CD4-positive, alpha-beta T cell treated with Interleukin-17A for 1 hour (primary cell): ENCODE measurements around the gene PTGES2.
A peak's percentile ranks its signal among the peaks of the same experiment; 100 is the strongest.

Source experiments
- DNase-seq: peaks from one replicate; pipeline ENCODE4 v3.0.0-alpha.2; 2020

The PTGES2 gene

GRCh38 chr9:128127568-128127989 is at the start of gene PTGES2:
Gene PTGES2, minus strand, starts transcription at chr9:128127729. Its CDS starts 12 bp downstream, at chr9:128127717.
- DNase-seq = peak; percentile 85

DNA sequence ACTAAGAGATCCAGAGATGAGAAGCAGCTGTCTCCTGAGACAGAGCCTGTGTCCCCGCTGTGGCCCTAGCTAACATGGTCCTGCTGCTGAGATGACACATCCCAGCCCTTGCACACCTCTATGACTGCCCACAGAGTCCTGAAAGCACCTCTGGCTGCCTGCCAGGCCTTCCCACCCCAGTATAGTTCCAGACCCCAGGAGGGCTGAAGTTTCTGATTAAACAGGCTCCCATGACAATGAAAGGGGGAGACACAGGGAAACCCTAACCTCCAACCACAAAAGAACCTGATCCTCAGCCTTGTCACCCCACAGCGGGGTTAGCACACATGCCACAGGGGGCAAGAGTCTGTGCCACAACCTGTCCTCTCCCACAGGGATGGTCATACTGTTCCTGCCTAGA is 48.2 kb upstream of the PTGES2 start:
- DNase-seq = no peak

DNA sequence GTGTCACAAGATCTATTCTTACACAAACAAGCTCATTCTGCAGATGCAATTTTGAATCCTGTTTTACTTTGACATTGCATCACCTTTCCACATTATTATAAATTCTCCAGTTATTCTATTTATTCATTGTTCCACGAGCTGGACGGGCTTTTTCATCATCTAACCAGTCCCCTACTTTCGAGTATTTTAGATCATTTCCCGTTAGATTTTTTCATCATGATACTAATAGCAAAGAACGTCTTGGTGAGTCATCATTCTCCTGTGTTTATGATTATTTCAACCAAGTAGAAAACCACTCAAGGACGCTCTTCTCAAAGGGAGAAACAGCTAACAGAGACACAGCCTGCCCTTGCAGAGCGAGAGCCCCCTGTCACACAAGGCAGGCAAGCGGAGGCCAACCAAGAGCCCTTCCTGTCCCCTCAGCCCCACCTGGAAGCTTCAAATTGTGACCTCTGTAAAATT is 47.6 kb upstream of the PTGES2 start:
- no peak for DNase-seq

- no peak for DNase-seq
These were observed 46.5 kb upstream of the PTGES2 start for GRCh38 chr9:128174062-128174461.

GRCh38 chr9:128169925-128170324 is 42.4 kb upstream of the PTGES2 start:
- no peak for DNase-seq

DNA sequence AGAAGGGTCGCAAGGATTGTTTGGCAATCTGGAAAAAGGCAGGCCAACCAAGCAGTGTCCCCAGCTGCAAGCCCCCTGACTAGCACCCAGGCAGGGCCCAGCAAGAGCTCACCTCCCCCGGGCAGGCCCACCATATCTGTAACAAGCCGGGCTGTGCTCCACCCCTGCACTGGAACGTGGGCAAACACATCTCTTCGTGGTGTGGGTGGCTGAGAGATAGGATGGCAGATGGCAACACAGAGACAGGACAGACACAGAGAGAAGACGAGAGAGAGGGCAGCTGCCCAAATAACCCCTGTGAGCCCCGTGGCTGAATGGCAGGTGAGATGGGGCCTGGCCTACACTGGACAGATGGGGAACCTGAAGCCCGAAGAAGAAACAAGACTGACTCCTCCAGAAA is 42.0 kb upstream of the PTGES2 start:
- DNase-seq = no peak

DNA sequence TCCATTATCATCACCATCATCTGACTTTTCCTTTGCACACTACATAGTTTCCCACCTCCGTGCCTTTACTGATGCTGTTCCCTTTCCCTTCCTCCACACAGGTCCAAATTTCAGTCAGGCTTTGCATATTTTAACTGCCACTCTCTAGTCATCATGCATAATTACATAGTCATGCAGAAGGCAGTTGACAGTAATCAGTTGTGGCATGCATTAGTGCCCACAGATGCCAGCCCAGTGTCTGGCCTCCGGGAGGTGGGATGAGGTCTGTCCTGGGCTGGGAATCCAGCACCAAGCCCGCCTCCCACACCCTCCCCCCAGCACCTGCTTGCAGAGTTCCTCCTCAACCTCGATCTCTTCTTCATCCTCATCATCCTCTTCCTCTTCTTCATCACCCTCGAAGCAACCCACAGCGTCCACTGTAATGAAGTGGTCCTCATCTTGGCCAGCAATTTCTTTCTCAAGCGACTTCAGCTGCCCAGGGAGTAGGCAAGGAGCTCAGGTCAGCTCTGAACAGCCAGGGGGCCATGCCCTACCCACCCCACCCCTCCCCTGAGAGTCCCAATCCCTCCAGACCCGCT is 41.3 kb upstream of the PTGES2 start:
- DNase-seq = no peak

GRCh38 chr9:128167209-128167608 is 39.7 kb upstream of the PTGES2 start:
- no peak for DNase-seq

GRCh38 chr9:128166169-128166568 is 38.6 kb upstream of the PTGES2 start:
- DNase-seq = no peak

GRCh38 chr9:128164307-128164885 is 36.9 kb upstream of the PTGES2 start:
- no peak for DNase-seq

- DNase-seq = no peak
These were observed 36.2 kb upstream of the PTGES2 start for GRCh38 chr9:128163523-128164306.

DNA sequence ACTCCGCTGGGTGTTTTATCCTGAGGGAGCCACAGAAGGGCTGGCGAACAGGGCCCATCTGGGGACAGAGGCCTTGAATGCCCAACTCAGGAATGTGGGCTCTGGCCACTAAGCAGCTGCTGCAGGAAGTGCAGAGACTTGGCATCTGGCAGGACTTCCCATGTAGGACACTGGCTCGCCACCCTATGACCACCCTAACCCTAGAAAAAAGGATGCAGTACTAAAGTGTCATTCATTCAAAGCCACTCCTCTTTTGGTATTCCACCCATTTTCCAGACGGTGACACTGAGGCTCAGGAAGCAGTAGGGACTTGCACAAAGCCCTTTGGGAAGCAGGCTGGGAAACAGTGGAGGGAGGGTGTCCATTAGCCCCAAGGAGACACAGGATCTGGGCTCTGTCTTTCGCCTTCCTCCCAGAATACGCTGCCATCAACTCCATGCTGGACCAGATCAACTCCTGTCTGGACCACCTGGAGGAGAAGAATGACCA is 35.5 kb upstream of the PTGES2 start:
- no peak for DNase-seq

- DNase-seq = no peak
These were observed 34.9 kb upstream of the PTGES2 start for GRCh38 chr9:128162215-128163026.

GRCh38 chr9:128161215-128161902 is 33.8 kb upstream of the PTGES2 start:
- DNase-seq = no peak

GRCh38 chr9:128160603-128160987 is 33.1 kb upstream of the PTGES2 start:
- DNase-seq = peak; percentile 11

- peak; percentile 94 for DNase-seq
These were observed 32.5 kb upstream of the PTGES2 start, which contains the start of gene BBLN for GRCh38 chr9:128159784-128160602. Gene BBLN, plus strand, starts transcription at chr9:128160265. Its CDS starts 143 bp downstream, at chr9:128160408.

- peak; percentile 78 for DNase-seq
These were observed 31.9 kb upstream of the PTGES2 start for GRCh38 chr9:128159522-128159783.

GRCh38 chr9:128155736-128156500 is 28.4 kb upstream of the PTGES2 start:
- no peak for DNase-seq

DNA sequence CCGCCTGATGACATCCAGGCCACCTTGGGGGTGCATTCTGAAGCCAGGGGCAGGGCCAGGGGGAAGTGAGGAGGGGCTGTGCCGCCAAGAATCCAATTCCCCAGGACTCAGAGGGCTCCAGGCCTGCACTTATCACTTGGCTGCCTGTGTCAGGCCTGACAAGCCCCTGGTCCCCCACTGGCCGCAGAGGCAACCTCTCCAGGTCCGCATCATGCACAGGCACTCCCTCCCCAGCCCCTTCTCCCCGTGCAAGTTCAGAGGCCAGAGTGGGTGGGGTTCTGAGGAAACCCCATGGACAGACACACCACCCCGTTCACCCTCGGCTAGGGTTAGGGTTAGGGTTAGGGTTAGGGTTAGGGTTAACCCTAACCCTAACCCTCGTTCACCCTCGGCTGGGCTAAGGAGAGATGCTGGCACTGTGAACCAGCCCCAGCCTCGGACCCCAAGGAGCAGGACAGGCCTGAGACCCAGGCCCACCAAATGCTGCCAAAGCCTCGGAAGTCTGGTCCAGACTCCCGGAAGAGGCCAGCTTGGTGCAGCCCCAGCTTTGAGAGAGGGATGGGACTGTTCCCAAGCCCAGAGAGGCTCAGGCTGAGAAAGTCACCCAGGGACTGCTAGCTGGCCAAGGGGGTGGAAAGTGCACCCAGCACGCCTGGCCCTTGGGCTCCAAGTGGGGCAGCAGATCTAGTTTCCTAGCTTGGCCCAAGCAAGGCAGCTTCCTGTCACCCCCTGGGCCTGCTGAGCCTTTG is 26.6 kb upstream of the PTGES2 start:
- DNase-seq = no peak
